CD4-positive, alpha-beta T cell (primary cell): ENCODE results near the gene TBX4. TPM values are rescaled to one million over a fixed set of nuclear protein-coding genes. Genes with fewer than 3 reads are reported as not detected.

Source experiments
- ATAC-seq: fragments of 200-7000 bp; cut with Tn5 transposase; one replicate; pipeline ENCODE4 v1.10.0; 2022; ENCODE audit warnings: mild to moderate bottlenecking; ENCODE audit not compliant: poor library complexity
- CTCF ChIA-PET: fragments of 350-600 bp; sonication (Branson Sonifier 250); formaldehyde crosslinking; loops from one replicate; lab custom pipeline; 2021; ENCODE audit warnings: antibody characterized with exemption, inconsistent platforms; lab: Charles Lee
- POLR2A ChIA-PET: fragments of 350-600 bp; sonication (Branson Sonifier 250); formaldehyde crosslinking; loops from one replicate; lab custom pipeline; 2021; ENCODE audit warnings: antibody characterized with exemption, inconsistent platforms; lab: Charles Lee
- DNase-seq, 14 experiments: peaks; one replicate each; pipeline ENCODE4 v3.0.0-alpha.2; 2013 to 2020; ENCODE audit warnings: mixed read lengths in 2 of 14
- H3K27ac ChIP-seq, 2 donors: one replicate each; pipeline versions ENCODE4 v1.5.1 to v1.7.0; 2013; ENCODE audit warnings: low read length in 2 of 2, low read depth in 1 of 2, mild to moderate bottlenecking in 1 of 2
- H3K27me3 ChIP-seq, 2 experiments: 1 replicate in 1 of 2; 2 replicates in 1 of 2; pipeline versions ENCODE4 v1.6.1 to v1.7.0; 2013; ENCODE audit warnings: low read length in 2 of 2, control low read depth in 1 of 2, mild to moderate bottlenecking in 1 of 2, moderate library complexity in 1 of 2; ENCODE audit not compliant: insufficient read depth in 2 of 2, control insufficient read depth in 1 of 2
- H3K36me3 ChIP-seq: one replicate; pipeline ENCODE4 v1.6.1; 2013; ENCODE audit warnings: low read length, control low read depth; ENCODE audit not compliant: insufficient read depth
- H3K4me1 ChIP-seq: one replicate; pipeline ENCODE4 v1.6.1; 2013; ENCODE audit warnings: low read length, control low read depth; ENCODE audit not compliant: insufficient read depth
- H3K4me3 ChIP-seq: one replicate; pipeline ENCODE4 v1.5.1; 2013; ENCODE audit warnings: mild to moderate bottlenecking, low read length, moderate library complexity
- H3K9me3 ChIP-seq, 2 experiments: 1 replicate in 1 of 2; 2 replicates in 1 of 2; pipeline versions ENCODE4 v1.6.1 to v1.7.0; 2013; ENCODE audit warnings: low read length in 2 of 2, mild to moderate bottlenecking in 2 of 2, control low read depth in 1 of 2, moderate library complexity in 1 of 2; ENCODE audit not compliant: control insufficient read depth in 1 of 2, insufficient read depth in 1 of 2
- H3K27ac Mint-ChIP-seq: one replicate; pipeline ENCODE4 v1.8.0; 2020; ENCODE audit warnings: mixed read lengths
- H3K27me3 Mint-ChIP-seq: one replicate; pipeline ENCODE4 v1.8.0; 2021; ENCODE audit warnings: mixed read lengths
- H3K36me3 Mint-ChIP-seq: one replicate; pipeline ENCODE4 v1.8.0; 2021; ENCODE audit warnings: low read depth, mixed read lengths
- H3K4me1 Mint-ChIP-seq: one replicate; pipeline ENCODE4 v1.8.0; 2021; ENCODE audit warnings: low read depth, mixed read lengths
- H3K4me3 Mint-ChIP-seq: one replicate; pipeline ENCODE4 v1.8.0; 2020; ENCODE audit warnings: mild to moderate bottlenecking, mixed read lengths
- H3K9me3 Mint-ChIP-seq: one replicate; pipeline ENCODE4 v1.8.0; 2020; ENCODE audit warnings: mixed read lengths
- intact Hi-C, 2 experiments: fragments of 100-400 bp; cut with DNase I in 1 of 2; cut with micrococcal nuclease in 1 of 2; formaldehyde crosslinking; loops; one replicate each; pipeline versions ENCODE4 v1.15.1 to v1.9.0; 2023 to 2025; cut with DNase I, micrococcal nuclease
- total RNA-seq, 174 experiments: library from RNA in 2 of 174; stranded (reverse) in 2 of 174; gene quantifications; one replicate each; pipeline ENCODE4 v1.2.3 and lab custom pipeline; 2021 to 2026
- TF ChIP-seq, protein P1 (sequence below): fragments of 200-600 bp; IDR thresholded peaks from one replicate; pipeline ENCODE4 v1.8.0; 2022; ENCODE audit warnings: antibody characterized with exemption, mild to moderate bottlenecking

The TBX4 gene
- total RNA-seq, 2 experiments from 2014 or later = not detected

DNA sequence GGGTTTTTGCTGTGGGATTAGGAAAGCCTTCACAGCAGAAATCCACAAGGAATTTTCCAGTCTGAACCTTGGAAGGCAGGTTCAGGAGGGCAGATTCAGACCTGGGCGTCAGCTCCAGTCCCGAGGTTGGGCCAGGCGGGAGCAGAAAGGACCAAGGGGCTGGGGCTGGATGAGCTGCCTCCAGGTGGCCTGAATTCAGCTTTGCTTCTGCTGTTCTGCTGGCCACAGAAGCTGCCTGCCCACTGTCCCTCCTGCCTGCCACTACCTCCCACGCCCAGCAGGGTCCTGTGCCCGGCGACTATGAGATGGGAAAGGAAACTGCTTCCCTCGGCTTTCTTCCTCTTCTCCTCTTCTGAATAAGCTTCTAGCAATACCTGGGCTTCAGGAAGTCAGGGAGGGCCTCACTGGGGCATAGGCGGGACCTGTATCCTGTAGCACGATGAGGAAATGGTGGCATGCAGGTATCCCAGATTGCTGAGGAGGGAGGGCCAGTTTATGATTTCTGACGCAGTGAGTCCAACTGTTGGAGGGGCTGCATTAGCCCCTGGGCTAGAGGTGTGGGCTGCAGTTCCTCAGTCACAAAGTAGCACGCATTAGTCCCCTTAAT lies 18.4 kb downstream of the TBX4 start:
- Histone ChIP-seq H3K27me3 (peaks cover 2 to 28% of the 10 kb centered on the region in 2 experiments), H3K4me1 (no peaks in the 10 kb centered on the region), H3K36me3 (no peaks in the 10 kb centered on the region), H3K4me3 (no peak overlapping the region), H3K27ac (no peak overlapping the region), H3K9me3 (no peaks in the 10 kb centered on the region)
- intact Hi-C loops = no loop called here
- DNase-seq (no peak), ATAC-seq (no peak)
- H3K36me3 Mint-ChIP-seq = no peaks in the 10 kb centered on the region
- peaks cover 27% of the 10 kb centered on the region for H3K27me3 Mint-ChIP-seq
- H3K4me3 Mint-ChIP-seq = no peak overlapping the region
- POLR2A ChIA-PET = no interaction called here
- no peak overlapping the region for H3K27ac Mint-ChIP-seq
- H3K4me1 Mint-ChIP-seq = no peaks in the 10 kb centered on the region
- CTCF ChIA-PET = interaction anchor here (0.6 kb wide), 2 partner anchors 92 to 201 kb away, joined by 3 read pairs; no protein-coding TSS in a partner anchor
- no peaks in the 10 kb centered on the region for H3K9me3 Mint-ChIP-seq
- TF ChIP-seq, protein P1, sequence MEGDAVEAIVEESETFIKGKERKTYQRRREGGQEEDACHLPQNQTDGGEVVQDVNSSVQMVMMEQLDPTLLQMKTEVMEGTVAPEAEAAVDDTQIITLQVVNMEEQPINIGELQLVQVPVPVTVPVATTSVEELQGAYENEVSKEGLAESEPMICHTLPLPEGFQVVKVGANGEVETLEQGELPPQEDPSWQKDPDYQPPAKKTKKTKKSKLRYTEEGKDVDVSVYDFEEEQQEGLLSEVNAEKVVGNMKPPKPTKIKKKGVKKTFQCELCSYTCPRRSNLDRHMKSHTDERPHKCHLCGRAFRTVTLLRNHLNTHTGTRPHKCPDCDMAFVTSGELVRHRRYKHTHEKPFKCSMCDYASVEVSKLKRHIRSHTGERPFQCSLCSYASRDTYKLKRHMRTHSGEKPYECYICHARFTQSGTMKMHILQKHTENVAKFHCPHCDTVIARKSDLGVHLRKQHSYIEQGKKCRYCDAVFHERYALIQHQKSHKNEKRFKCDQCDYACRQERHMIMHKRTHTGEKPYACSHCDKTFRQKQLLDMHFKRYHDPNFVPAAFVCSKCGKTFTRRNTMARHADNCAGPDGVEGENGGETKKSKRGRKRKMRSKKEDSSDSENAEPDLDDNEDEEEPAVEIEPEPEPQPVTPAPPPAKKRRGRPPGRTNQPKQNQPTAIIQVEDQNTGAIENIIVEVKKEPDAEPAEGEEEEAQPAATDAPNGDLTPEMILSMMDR = no peak

DNA sequence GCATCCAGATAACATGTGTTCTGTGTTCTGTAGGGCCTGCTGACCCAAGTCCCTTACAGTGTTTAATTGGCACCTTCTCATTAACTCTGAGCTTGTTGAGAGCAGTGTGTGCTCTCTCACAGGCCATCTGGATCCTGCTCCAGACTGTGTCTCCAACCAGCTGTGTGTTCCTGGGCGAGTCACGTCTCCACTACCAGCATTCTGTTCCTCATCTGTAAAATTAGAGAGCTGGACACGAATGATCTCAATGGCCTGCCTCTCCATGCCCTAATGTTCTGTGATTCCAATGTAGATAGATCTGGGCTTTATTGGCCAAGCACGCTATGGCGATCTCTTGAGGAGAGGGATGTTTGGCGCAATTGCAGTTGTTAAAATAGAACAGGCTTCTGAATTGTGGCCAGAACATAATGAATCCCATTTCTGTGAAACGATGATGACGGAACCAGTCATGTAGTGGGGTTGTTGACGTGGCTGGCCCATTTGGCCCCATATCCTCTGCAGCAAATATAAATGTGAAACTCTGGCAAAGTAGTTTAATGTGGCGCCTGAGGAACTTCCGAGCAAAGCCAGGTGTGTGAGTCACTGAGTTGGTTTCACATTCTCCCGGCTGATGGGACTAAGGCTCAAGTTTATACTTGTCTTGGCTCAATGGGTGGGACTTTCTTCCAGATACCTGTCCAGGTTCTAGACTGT lies 22.2 kb downstream of the TBX4 start:
- Histone ChIP-seq H3K4me1 (no peaks in the 10 kb centered on the region), H3K27ac (no peak overlapping the region), H3K9me3 (peaks cover 0 to 6% of the 10 kb centered on the region in 2 experiments), H3K27me3 (peaks cover 2 to 10% of the 10 kb centered on the region in 2 experiments), H3K4me3 (no peak overlapping the region), H3K36me3 (no peaks in the 10 kb centered on the region)
- intact Hi-C loops = no loop called here
- no peaks in the 10 kb centered on the region for H3K4me1 Mint-ChIP-seq
- H3K4me3 Mint-ChIP-seq = no peak overlapping the region
- TF ChIP-seq, protein P1 = no peak
- ATAC-seq (no peak), DNase-seq (no peak)
- H3K36me3 Mint-ChIP-seq = no peaks in the 10 kb centered on the region
- ChIA-PET CTCF (no interaction called here), POLR2A (no interaction called here)
- no peak overlapping the region for H3K27ac Mint-ChIP-seq
- peaks cover 17% of the 10 kb centered on the region for H3K27me3 Mint-ChIP-seq
- H3K9me3 Mint-ChIP-seq = no peaks in the 10 kb centered on the region

DNA sequence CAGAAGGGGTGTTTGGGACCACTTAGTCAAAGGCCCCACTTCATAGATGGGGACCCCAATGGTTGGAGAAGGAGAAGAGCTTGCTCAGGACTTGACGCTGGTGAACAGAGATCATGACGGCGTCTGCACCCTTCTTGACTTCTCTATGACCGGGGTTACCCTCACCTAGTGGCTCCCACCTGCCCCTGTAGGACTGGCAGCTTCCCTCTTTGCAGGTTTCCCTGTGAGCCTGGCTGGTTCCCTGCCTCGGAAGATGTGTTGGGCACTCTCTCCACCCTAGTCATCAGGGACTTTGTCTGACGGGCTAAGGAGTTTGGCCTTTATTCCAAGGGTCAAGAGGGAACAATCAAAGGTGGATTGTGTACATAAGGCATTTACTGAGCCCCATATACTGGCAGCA lies 22.7 kb downstream of the TBX4 start:
- no peaks in the 10 kb centered on the region for H3K9me3 Mint-ChIP-seq
- Histone ChIP-seq H3K36me3 (no peaks in the 10 kb centered on the region), H3K4me1 (no peaks in the 10 kb centered on the region), H3K4me3 (no peak overlapping the region), H3K27ac (no peak overlapping the region), H3K9me3 (peaks cover 0 to 6% of the 10 kb centered on the region in 2 experiments), H3K27me3 (peaks cover 0 to 10% of the 10 kb centered on the region in 2 experiments)
- ChIA-PET POLR2A (no interaction called here), CTCF (no interaction called here)
- DNase-seq = no peak
- H3K36me3 Mint-ChIP-seq = no peaks in the 10 kb centered on the region
- TF ChIP-seq, protein P1 = no peak
- H3K4me1 Mint-ChIP-seq = no peaks in the 10 kb centered on the region
- H3K4me3 Mint-ChIP-seq = no peak overlapping the region
- H3K27me3 Mint-ChIP-seq = peaks cover 17% of the 10 kb centered on the region
- intact Hi-C loops = no loop called here
- no peak for ATAC-seq
- no peak overlapping the region for H3K27ac Mint-ChIP-seq
